Kidney (tissue), 14 donors: ENCODE results near the gene SPATA33. TPM values are rescaled to one million over a fixed set of nuclear protein-coding genes. Genes with fewer than 3 reads are reported as not detected.

Experiments used
- DNase-seq, 5 donors: peaks; one replicate each; pipeline ENCODE4 v3.0.0-alpha.2; 2013 to 2020
- FAIRE-seq: peaks from 2 replicates; lab custom pipeline; 2012; peaks lifted over from hg19 to GRCh38; lab: Jason Lieb, UNC
- H3K27ac ChIP-seq, 2 donors: one replicate each; pipeline ENCODE4 v1.7.0; 2013; ENCODE audit warnings: low read depth in 2 of 2, low read length in 2 of 2, inconsistent platforms in 1 of 2
- H3K27me3 ChIP-seq: one replicate; pipeline ENCODE4 v1.7.1; 2013; ENCODE audit warnings: low read length, inconsistent platforms; ENCODE audit not compliant: control insufficient read depth, insufficient read depth
- H3K36me3 ChIP-seq, 3 donors: one replicate each; pipeline versions ENCODE4 v1.7.0 to v1.7.1; 2013; ENCODE audit warnings: low read length in 3 of 3, control low read depth in 1 of 3, inconsistent platforms in 1 of 3; ENCODE audit not compliant: insufficient read depth in 3 of 3, control insufficient read depth in 2 of 3
- H3K4me1 ChIP-seq, 3 donors: one replicate each; pipeline versions ENCODE4 v1.7.0 to v1.7.1; 2013; ENCODE audit warnings: low read length in 3 of 3, inconsistent platforms in 1 of 3, low read depth in 1 of 3; ENCODE audit not compliant: control insufficient read depth in 2 of 3, insufficient read depth in 2 of 3
- H3K4me3 ChIP-seq, 3 donors: one replicate each; pipeline versions ENCODE4 v1.7.0 to v1.8.1; 2013; ENCODE audit warnings: low read length in 3 of 3, control low read depth in 1 of 3, inconsistent platforms in 1 of 3
- H3K9ac ChIP-seq, 3 donors: one replicate each; pipeline versions ENCODE4 v1.7.0 to v1.7.1; 2013; ENCODE audit warnings: low read length in 3 of 3, control low read depth in 1 of 3, inconsistent platforms in 1 of 3
- H3K9me3 ChIP-seq, 3 donors: one replicate each; pipeline versions ENCODE4 v1.7.0 to v1.7.1; 2013; ENCODE audit warnings: low read length in 3 of 3, control low read depth in 1 of 3, inconsistent platforms in 1 of 3; ENCODE audit not compliant: control insufficient read depth in 2 of 3, insufficient read depth in 1 of 3
- intact Hi-C: fragments of 100-400 bp; cut with DNase I; formaldehyde crosslinking; loops from one replicate; pipeline ENCODE4 v1.11.1; 2022
- polyA plus RNA-seq: library from polyadenylated mRNA; stranded (reverse); fragments of 350-450 nt; fragmentation: Illumina TruSeq; extraction: RNeasy Lipid Tissue Mini Kit (QIAGEN cat#74804); gene quantifications from one replicate; pipeline ENCODE4 v1.2.3, GENCODE V29; 2014; ENCODE audit warnings: low read depth, low replicate concordance; ENCODE audit not compliant: insufficient read depth
- total RNA-seq: library from RNA; stranded (reverse); fragmentation: NEBNext Ultra II Directional; extraction: Animal tissue kit (Norgen Biotek cat#: 25700); gene quantifications from one replicate; pipeline ENCODE4 v1.2.1, GENCODE V29; 2021
- TF ChIP-seq, protein P1 (sequence below): IDR thresholded peaks from 3 replicates; pipeline ENCODE4 v1.5.1; 2012; ENCODE audit warnings: mild to moderate bottlenecking, moderate library complexity, borderline replicate concordance; ENCODE audit not compliant: insufficient read depth; ENCODE audit errors: extremely low read depth
- donor health status: control.
- donor health status: control.
- donor health status: control.
- donor health status: control.
- donor health status: control.
- donor health status: DM: yes; HTN: yes; CAD: no.
- donor health status: Normal renal cell carcinoma (clear cell type).

SPATA33 gene
- total and polyA plus RNA-seq, 2 donors from 2014 or later, result 13.4 to 16.3 TPM

DNA sequence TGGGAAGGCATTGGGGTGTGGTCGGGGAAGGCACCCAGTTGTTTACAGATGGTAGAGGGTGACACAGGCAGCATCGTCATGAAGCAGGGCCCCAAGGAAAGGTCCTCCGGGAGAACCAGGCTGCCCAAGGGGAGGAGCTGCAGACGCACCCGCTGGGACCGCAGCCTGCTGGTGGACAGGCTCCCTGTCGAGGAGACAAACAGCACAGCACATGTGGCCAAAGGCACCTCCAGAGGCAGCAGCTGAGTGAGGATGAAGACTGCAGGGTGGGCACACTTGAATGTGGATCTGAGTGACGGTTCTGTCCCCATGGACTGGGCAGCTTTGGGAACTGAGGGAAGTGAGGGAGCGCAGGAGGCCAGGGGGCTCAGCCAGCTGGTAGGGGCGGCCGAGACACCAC lies 12.5 kb upstream of the SPATA33 start:
- TF ChIP-seq, protein P1, sequence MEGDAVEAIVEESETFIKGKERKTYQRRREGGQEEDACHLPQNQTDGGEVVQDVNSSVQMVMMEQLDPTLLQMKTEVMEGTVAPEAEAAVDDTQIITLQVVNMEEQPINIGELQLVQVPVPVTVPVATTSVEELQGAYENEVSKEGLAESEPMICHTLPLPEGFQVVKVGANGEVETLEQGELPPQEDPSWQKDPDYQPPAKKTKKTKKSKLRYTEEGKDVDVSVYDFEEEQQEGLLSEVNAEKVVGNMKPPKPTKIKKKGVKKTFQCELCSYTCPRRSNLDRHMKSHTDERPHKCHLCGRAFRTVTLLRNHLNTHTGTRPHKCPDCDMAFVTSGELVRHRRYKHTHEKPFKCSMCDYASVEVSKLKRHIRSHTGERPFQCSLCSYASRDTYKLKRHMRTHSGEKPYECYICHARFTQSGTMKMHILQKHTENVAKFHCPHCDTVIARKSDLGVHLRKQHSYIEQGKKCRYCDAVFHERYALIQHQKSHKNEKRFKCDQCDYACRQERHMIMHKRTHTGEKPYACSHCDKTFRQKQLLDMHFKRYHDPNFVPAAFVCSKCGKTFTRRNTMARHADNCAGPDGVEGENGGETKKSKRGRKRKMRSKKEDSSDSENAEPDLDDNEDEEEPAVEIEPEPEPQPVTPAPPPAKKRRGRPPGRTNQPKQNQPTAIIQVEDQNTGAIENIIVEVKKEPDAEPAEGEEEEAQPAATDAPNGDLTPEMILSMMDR, result no peak
- FAIRE-seq, result no peak
- Histone ChIP-seq H3K9ac (no peak overlapping the region), H3K36me3 (peaks cover 2 to 12% (median 9%) of the 10 kb centered on the region in 3 donors), H3K4me3 (no peak overlapping the region), H3K27ac (no peak overlapping the region), H3K9me3 (no peaks in the 10 kb centered on the region), H3K4me1 (peaks cover 0 to 4% (median 0%) of the 10 kb centered on the region in 3 donors), H3K27me3 (no peaks in the 10 kb centered on the region)
- DNase-seq, result no peak
- intact Hi-C loops, result loop anchor here (10.0 kb wide), 1 partner anchor 70 kb away; the partner anchor contains the start of gene CPNE7

DNA sequence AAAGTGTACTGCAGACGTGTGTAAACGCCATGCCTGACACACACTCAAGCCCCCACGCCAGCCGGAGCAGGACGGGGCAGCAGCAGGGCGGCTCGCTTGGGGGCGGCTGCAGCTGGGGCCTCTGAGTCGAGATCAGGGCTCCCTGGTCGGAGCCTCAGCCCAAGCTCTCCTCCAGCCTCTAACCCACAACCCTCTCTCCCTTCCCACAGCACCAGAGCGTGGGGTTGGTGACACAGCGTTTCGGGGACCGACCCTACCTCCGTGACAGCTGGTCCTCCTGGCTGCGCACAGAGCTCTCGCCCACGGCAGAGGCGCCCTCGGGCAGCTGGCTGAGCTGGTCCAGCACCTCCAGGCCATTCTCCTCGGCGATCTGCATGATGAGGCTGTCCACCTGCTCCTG lies 11.4 kb upstream of the SPATA33 start:
- H3K9ac ChIP-seq, result no peak overlapping the region
- no peak overlapping the region for H3K27ac ChIP-seq
- no peaks in the 10 kb centered on the region for H3K9me3 ChIP-seq
- TF ChIP-seq, protein P1, result no peak
- H3K4me1 ChIP-seq, result no peaks in the 10 kb centered on the region
- H3K4me3 ChIP-seq, result no peak overlapping the region
- intact Hi-C loops, result loop anchor here (10.0 kb wide), 1 partner anchor 71 kb away; the partner anchor contains the start of gene CPNE7
- H3K27me3 ChIP-seq, result no peaks in the 10 kb centered on the region
- no peak for FAIRE-seq
- H3K36me3 ChIP-seq, result peaks cover 2 to 12% (median 12%) of the 10 kb centered on the region in 3 donors
- DNase-seq, result no peak

DNA sequence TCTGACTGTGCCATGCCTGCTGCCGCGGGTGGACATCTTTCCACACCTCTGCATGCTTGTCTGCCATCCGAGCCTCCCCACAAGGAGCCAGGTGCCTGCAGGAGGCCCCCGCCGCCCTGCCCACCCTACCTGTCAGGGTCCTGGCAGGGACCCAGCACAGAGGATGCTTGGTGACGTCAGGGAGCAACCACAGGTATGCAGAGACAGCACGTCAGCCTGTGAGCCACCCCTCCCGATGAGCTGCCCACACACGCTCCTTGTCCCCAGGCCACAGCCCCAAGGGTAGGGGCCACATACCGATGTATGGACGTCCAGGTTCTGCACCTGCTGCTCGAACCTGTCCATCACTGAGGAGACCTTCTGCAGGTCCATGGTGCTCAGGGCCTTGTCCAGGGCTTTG lies 10.7 kb upstream of the SPATA33 start:
- Histone ChIP-seq H3K9me3 (no peaks in the 10 kb centered on the region), H3K4me3 (no peak overlapping the region), H3K27me3 (no peaks in the 10 kb centered on the region), H3K36me3 (peaks cover 2 to 14% (median 12%) of the 10 kb centered on the region in 3 donors), H3K27ac (no peak overlapping the region), H3K9ac (no peak overlapping the region), H3K4me1 (no peaks in the 10 kb centered on the region)
- TF ChIP-seq, protein P1, result no peak
- FAIRE-seq (no peak), DNase-seq (no peak)
- intact Hi-C loops, result loop anchor here (10.0 kb wide), 1 partner anchor 72 kb away; the partner anchor contains the start of gene CPNE7

DNA sequence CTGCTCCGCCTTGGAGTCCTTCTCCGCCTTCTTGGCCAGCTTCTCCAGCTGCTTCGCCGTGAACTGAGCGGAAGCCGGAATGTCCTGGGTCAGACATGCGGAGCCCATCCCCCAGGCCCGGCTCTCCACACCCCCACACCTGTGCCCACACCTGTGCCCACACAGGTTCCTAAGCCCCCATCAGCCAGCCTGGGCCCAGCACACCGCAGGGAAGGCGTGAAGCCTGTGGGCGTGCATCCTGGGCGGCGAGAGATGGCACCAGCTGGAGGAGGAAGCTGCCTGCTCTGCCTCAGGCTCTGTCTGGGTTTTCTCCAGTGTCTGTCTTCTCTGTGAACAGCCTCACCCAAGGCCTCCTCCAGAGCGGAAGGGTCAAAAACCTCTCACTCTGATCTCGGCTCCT lies 6.1 kb upstream of the SPATA33 start:
- H3K27ac ChIP-seq, result no peak overlapping the region
- no peaks in the 10 kb centered on the region for H3K9me3 ChIP-seq
- TF ChIP-seq, protein P1, result no peak
- H3K9ac ChIP-seq, result no peak overlapping the region
- no peak for FAIRE-seq
- H3K36me3 ChIP-seq, result peaks cover 2 to 7% (median 3%) of the 10 kb centered on the region in 3 donors
- intact Hi-C loops, result no loop called here
- no peaks in the 10 kb centered on the region for H3K27me3 ChIP-seq
- peaks cover 0 to 4% (median 0%) of the 10 kb centered on the region in 3 donors for H3K4me1 ChIP-seq
- no peak for DNase-seq
- no peak overlapping the region for H3K4me3 ChIP-seq
